ENCODE measurements around the gene CD55. TPM values are rescaled to one million over a fixed set of nuclear protein-coding genes. Genes with fewer than 3 reads are reported as not detected.

Gene CD55
- total and polyA plus RNA-seq, 2 of the 13 experiments (the other 11 are each of a cell fraction or from before 2014, with no cell fraction given) = 6.0 to 56.0 TPM

GRCh38 chr1:207404849-207405525, 83.5 kb downstream of the CD55 start (continued):
- TF ChIP-seq THAP11 (CRISPR knock-in tag; IDR thresholded peaks at IDR 0.05) (peak; percentile 27; the same call in 1 of the 2 replicates), ZFP1 (CRISPR knock-in tag; IDR thresholded peaks at IDR 0.05) (0 out of 2 replicates have a peak, but pooled peaks have one; percentile 14), ASH2L (IDR thresholded peaks at IDR 0.05; ENCODE audit: insufficient read length, low read depth, low read length) (peak; percentile 29), NCOR1 (IDR thresholded peaks at IDR 0.05; ENCODE audit: borderline replicate concordance, low read length) (peak; percentile 67), SNRNP70 (IDR thresholded peaks at IDR 0.05; ENCODE audit: low read depth, low read length) (no peak), ZNF891 (CRISPR knock-in tag; IDR thresholded peaks at IDR 0.05) (no peak), CTCF (CRISPR knock-in tag; IDR thresholded peaks at IDR 0.05) (peak; percentile 82), ZSCAN9 (CRISPR knock-in tag; IDR thresholded peaks at IDR 0.05; ENCODE audit: borderline replicate concordance) (0 out of 2 replicates have a peak, but pooled peaks have one; percentile 26), ARID5B (CRISPR knock-in tag; IDR thresholded peaks at IDR 0.05) (0 out of 2 replicates have a peak, but pooled peaks have one; percentile 10)
- TF ChIP-seq, protein P1, sequence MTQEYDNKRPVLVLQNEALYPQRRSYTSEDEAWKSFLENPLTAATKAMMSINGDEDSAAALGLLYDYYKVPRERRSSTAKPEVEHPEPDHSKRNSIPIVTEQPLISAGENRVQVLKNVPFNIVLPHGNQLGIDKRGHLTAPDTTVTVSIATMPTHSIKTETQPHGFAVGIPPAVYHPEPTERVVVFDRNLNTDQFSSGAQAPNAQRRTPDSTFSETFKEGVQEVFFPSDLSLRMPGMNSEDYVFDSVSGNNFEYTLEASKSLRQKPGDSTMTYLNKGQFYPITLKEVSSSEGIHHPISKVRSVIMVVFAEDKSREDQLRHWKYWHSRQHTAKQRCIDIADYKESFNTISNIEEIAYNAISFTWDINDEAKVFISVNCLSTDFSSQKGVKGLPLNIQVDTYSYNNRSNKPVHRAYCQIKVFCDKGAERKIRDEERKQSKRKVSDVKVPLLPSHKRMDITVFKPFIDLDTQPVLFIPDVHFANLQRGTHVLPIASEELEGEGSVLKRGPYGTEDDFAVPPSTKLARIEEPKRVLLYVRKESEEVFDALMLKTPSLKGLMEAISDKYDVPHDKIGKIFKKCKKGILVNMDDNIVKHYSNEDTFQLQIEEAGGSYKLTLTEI (CRISPR knock-in tag; conservative IDR thresholded peaks at IDR 0.05) = no peak
- TF ChIP-seq, protein P2, sequence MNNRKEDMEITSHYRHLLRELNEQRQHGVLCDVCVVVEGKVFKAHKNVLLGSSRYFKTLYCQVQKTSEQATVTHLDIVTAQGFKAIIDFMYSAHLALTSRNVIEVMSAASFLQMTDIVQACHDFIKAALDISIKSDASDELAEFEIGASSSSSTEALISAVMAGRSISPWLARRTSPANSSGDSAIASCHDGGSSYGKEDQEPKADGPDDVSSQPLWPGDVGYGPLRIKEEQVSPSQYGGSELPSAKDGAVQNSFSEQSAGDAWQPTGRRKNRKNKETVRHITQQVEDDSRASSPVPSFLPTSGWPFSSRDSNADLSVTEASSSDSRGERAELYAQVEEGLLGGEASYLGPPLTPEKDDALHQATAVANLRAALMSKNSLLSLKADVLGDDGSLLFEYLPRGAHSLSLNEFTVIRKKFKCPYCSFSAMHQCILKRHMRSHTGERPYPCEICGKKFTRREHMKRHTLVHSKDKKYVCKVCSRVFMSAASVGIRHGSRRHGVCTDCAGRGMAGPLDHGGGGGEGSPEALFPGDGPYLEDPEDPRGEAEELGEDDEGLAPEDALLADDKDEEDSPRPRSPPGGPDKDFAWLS (CRISPR knock-in tag; IDR thresholded peaks at IDR 0.05; ENCODE audit: borderline replicate concordance) = no peak
